Measurements from ENCODE around the gene MAPK7.

MAPK7 gene

GRCh38 chr17:19424934-19425868, 46.9 kb downstream of the MAPK7 start:
- in situ Hi-C loops (cut with HindIII; ENCODE audit: low pct_ligation_motif_present, low pct_unique_long_range_greater_than_20kb, low sequenced_read_pairs) = no loop called here
- no peak for DNase-seq

- no peak for DNase-seq
- in situ Hi-C loops (cut with HindIII; ENCODE audit: low pct_ligation_motif_present, low pct_unique_long_range_greater_than_20kb, low sequenced_read_pairs) = no loop called here
Observed at GRCh38 chr17:19426631-19427030, 48.3 kb downstream of the MAPK7 start.

GRCh38 chr17:19431691-19432090, 53.4 kb downstream of the MAPK7 start:
- no peak for DNase-seq
- in situ Hi-C loops (cut with HindIII; ENCODE audit: low pct_ligation_motif_present, low pct_unique_long_range_greater_than_20kb, low sequenced_read_pairs) = no loop called here
